Activated T-helper 9 cell treated with anti-CD3 and anti-CD28 coated beads, Interleukin-2, amount 50 U/mL, for 16 hours (primary cell): ENCODE measurements around the gene RBM20.
"Not testable (repeated sequence)": the region's sequence is repeated elsewhere in the genome, so short reads cannot be mapped to it uniquely, and the experiment has no call there.

Source experiments
- DNase-seq: peaks from one replicate; pipeline ENCODE4 v3.0.0-alpha.2; 2020; ENCODE audit warnings: low read depth

Gene RBM20

DNA sequence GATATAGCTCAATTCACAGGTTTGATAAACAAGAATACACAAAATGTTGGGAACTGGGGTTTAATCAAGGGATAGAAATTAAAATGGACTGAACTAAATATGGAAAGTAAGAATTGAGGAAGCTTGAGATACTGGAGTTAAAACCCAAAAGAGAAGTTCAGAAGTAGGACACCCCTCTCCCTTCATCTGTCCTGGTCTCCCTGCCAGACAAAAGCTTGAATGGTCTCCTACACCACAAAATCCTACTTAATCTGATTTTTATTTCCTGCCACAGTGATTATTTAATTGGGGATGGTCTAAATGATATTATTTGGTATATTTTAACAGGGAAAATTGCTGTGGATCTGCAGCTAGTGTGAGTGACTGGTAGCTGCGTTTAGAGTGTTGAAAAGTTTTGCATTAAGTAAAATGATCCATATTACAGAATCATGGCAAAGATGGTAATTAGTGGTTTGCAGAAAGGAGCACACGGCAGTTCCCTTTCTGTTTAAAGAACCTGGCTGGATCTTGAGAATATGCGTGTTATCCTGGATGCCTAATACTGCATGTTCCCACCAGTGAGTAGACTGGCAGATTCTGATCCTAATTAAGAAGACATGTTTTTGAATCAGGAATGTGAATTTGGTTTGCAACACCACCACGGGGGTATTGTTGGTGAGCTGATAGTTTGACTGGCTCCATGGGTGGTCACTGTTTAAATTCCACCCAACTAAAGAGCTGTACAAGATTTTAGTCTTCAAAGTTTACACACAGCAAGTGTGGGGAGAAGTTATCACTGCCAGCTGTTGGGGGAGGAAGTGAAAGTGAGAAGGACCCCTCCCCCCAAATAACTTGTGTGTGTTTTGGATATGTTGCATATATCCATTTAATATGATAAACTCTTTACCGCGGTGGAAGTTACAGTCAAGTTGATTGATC lies 5.5 kb downstream of the RBM20 start:
- DNase-seq = no peak

DNA sequence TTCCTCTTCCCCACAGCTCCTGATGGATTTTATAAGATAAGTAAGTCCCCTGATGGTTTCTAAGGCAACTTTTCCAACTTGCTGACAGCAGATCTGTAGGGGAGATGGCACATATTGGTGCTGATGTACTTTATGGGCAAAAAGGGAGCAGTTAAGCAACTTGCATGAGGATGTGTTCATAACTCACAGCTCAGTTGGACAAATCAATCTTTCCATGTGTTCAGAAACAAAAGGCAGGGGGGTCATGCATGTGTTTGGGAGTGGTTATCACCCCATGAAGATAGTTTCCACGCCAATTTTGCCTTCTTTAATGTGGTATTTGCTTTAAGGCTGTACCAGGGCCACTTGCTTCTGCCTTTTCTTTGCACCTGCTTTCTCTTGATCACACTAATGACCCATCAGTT lies 6.1 kb downstream of the RBM20 start:
- DNase-seq = no peak

DNA sequence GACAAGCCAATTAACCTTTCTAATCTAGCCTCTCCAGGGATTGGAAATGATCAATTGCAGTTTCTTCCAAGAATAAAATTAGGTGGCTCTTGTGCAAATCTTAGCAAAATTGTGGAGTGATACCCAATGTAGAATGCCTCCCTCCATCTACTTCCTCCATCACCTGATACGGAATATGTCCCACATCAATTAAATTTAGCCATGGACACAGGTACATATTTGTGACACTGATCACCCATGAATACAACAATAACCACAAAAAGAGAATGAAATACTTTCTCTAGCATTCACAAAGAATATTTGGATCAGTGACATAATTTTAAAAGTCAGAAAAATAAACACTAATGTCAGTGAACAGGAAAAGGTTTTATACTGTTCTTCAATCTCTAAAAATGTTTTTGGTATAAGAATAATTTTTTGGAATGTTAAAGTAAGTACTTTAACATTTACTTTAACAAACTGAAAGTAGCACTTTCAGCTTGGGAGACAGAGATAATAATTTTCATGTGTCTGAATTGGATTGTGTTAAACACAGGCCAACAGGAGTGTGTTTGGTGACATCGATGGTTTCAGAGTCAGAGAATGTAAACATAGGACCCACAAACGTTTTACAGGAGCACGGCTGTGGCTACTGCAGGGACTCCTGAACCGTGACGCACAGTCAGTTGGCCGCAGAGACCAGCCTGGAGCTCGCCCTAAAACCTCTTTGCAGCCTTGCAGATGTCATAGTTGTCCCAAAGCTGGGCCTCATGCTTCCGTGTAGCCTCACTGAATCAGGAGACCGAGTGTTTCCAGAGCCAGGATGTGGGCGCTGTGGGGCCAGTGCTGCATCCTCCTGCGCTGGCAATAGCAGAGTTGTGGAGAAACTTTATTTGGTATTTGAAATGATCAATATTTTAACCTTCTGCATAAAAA lies 7.2 kb downstream of the RBM20 start:
- no peak for DNase-seq

DNA sequence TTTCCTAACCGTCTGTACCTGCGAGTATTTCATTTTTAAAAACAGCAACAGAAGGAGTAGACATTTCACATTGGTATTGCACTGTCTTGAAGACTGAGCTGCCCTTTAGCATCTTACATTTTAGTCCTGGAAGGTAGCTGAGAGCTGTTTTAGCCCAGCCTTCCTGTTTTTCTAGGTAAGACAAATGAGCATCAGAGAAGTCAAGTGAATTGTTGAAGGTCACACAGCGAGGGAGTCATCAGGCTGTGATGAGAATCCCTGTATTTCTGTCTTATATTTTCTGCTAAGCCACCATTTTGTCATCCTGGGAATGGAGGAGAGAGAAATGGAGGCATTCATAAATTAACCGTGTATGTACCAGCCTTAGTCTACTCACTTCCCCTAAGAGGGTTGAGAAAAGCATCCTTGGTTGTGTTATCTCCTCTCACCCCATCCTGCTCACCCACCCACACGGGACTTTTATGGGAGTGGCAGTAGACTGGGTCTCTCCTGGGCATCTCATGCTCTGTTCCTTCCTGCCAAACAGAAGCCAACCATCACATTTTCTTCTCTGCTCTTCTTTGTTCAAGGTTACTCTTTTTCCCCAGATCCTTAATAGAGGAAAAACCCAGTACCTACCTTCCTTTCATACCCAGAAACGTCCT lies 8.5 kb downstream of the RBM20 start:
- DNase-seq = no peak

DNA sequence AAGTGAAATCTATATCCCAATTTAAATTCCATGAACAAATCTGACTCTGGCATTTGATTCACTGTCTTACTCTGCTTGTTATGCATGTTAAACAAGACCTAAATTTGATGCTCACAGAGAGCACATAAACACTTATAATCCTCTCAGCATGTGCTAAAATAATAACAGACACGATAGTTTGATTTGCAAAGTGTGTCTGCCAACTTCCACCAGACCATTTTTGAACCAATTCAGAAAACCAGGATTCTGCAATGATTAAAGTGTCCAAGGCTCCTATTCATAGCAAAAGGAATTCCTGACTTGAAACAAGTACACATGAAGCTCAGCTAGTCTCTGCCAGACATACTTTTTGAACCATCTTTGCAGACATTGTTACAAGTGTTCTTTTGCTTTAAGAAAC lies 11.2 kb downstream of the RBM20 start:
- no peak for DNase-seq

DNA sequence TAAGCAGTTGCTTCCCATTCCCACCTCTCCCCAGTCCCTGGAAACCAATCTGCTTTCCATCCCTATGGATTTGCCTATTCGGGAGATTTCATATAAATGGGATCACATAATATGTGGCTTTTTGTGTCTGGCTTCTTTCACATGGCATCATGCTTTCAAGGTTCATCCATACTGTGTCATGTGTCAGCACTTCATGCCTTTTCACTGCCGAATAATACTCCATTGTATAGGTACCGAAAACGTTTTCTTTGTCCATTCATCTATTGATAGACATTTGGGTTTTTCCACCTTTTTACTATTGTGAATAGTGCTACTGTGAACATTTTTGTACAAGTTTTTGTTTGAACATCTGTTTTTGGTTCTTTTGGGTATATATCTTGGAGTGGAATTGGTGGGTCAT lies 12.5 kb downstream of the RBM20 start:
- DNase-seq = no peak

DNA sequence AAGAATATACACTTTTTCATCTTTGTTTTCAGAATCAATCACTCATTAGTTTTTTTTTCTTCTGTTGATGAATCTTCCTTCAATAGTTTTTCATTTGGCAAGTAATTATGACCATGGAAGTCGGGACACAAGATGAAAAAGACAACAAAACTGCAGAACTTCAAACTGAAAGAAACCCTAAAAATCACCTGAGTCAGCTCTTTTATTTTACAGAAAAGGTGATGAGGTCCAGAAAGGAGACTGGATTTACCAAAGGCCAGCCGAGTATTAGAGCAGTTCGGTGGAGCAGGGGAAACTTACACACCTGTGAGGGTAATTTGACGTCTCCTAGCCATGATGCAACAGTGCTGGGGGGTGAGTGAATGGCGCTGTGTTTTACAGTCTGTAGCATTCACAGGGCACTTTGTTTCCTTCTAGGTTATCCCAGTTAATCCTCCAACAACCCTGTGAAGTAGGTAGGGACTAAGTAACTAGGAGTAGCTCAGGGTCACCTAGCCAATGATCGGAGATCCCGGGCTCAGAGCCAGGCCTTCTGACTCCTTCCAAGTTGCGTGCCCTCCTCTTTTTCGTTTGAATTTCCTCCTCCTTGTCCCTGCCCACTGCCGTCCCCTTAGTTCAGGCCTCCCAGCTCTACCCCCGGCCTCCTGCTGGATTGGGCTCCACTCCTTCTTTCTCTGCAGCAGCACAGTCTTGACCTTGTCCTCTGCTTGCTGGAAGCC lies 14.0 kb downstream of the RBM20 start:
- no peak for DNase-seq

DNA sequence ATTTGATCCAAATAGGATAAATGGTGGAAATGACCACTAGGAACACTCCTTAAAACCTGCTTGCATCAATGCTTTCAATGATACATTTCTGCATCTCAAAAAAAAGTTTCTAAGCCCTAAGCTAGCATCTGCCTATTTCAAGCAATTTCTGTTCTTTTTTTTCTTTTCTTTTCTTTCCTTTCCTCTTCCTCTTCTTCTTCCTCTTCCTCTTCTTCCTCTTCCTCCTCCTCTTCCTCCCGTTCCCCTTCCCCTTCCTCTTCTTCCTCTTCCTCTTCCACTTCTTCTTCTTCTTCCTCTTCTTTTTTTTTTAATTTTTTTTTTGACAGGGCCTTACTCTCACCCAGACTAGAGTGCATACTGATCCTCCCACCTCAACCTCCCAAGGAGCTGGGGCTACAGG lies 15.4 kb downstream of the RBM20 start:
- no peak for DNase-seq

DNA sequence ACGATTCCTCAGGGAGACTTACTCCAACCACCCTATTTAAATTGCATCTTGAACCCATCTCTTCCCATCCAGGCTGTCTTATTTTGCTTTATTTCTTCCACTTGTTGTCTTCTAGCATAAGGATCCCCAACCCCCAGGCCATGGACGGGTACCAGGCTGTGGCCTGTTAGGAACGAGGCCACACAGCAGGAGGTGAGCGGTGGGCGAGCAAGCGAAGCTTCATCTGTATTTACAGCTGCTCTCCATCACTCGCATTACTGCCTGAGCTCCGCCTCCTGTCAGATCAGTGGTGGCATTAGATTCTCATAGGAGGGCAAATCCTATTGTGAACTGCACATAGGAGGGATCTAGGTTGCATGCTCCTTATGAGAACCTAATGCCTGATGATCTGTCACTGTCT lies 16.2 kb downstream of the RBM20 start:
- DNase-seq = not testable (repeated sequence)

DNA sequence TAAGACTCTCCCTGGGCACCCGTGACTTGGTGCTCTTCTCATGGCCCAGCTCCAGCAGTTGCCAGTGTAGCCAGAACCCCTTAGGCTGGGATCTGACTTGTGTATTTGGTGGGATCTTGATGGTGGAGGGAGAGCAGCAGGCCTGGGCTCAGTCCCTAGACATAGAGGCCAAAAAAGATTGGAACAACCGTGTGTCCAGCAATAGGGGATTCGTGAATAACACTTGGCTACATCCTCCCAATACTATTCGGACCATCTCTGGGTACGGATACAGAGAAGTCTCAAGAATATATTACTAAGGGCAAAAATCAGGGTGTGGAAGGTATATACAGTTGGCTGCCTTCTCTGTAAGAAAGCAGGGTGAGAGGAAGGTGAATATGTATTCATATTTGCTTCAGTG lies 17.2 kb downstream of the RBM20 start:
- DNase-seq = no peak

DNA sequence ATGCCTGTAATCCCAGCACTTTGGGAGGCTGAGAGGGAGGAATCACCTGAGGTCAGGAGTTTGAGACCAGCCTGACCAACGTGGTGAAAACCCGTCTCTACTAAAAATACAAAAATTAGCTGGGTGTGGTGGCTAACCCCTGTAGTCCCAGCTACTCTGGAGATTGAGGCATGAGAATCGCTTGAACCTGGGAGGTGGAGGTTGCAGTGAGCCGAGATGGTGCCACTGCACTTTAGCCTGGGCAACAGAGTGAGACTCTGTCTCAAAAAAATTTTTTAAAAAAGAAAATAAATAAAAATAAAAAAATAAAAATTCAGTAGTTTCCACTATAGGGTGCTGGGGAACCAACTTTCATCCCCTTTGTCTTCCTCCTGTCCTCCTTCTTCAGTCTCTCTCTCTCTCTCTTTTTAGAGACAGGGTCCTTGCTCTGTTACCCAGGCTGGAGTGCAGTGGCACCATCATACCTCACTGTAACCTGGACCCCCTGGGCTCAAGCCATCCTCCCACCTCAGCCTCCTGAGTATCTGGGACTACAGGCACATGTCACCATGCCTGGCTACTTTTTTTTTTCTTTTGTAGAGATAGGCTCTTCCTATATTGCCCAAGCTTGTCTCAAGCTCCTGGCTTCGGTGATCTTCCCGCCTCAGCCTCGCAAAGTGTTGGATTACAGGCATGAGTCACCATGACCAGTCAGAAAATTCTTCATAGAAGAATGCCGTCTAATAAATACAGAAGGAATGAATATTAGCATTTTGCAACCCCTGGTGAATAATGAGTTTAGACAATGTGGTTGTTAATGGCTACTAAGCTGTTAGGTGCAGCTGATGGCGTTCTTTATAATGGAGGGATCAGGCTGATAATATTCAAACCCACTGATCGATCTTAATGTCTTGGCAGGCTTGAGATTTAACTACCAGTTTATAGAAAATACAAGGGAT lies 20.6 kb downstream of the RBM20 start:
- DNase-seq = no peak

DNA sequence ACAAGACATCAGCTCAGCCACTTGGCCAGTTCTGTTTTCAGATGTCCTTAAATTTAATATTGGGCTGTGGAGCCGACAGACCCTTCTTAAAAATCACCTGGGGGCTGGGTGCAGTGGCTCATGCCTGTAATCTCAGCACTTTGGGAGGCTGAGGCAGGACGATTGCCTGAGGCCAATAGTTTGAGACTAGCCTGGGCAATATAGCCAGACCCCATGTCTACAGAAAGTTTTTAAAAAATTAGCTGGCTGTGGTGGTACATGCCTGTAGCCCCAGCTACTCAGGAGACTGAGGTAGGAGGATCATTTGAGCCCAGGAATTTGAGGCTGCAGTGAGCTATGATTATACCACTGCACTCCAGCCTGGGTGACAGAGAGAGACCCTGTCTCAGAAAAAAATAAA lies 22.1 kb downstream of the RBM20 start:
- not testable (repeated sequence) for DNase-seq

DNA sequence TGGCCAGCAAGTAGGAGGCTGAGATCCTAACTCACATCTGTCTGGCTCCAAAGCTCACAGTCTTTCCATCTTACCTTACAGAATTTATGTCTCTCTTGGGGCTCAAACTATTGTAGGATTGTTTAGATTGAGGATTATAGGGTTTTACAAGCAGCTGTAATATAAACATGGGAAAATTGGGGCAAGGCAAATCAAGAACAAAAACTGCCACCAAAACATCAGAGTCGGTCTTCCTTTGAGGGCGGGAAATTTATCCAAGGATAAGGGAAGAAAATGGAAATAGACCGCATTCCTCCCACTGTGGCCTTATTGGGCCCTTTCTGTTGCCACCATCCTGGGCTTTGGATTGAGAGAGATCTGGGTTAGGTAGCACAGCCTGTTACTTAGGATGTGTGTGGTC lies 22.5 kb downstream of the RBM20 start:
- DNase-seq = no peak

DNA sequence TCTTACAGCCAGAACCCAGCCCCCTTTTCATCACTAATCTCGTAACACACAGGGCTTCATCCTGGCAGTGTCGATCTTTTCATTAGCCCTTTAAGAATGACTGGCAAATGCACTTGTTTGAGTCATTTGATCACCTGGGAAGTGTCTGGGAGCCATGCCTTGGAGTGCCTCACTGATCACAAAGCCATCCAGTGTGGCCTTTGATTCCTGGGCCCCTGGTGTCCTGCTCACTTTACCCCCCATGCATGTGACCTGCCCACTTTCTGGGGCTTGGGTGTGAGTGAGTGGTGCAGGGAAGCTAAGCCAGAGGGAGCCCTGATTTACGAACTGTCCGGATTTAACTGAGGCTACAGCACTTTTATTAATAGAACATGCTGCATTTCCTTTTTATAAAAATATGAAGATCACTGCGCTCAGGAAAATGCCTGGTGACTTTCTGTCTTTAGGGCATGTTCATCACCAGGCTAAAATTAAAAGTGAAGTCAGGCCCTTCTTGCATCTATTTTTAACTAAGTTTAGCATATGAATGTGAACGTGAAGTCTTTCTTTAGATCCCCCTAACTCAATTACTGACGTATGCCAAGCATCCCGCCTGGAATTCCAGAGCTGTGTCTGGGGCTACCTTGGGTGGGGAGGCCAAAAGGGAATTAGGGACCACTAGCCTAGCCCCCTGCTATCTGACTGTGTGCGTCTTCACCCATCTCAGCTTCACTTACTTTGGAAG lies 23.6 kb downstream of the RBM20 start:
- no peak for DNase-seq

DNA sequence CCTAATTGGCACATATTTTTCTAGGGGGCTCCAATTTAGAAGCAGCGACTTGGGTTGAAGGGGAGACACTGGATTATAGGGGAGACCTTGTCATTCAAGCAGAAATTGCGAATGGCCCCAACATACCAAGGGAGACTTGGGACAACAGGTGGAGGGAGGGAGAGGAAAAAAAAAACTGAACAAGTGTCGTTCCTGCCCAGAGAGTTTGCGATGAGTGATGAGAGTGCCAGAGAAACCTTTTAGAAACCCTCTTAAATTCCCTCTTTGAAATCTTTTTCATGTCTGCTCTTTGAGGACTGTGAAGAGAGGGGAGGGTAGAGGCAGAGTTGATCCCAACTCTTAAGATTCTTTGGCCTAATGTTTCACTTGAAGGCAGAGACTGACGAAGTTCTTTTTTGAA lies 24.3 kb downstream of the RBM20 start:
- no peak for DNase-seq

DNA sequence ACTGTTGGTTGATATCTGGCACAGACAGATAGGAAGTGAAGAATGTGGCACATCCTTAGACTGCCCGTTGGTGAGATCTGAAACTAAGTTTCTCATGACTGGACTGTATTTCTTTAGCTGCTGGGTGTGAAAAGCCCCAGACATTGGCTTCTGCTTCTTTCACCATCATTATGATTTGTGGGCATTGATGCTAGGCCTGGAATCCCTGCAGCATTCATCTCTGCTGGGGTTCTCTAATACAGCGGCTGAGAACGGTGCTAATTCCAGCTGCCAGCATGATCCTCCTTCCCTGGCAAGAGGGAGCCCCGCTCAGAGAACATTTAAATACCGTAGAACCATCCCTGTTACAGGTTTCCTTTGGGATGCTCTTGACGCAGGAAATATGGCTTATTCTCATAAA lies 26.2 kb downstream of the RBM20 start:
- DNase-seq = no peak

DNA sequence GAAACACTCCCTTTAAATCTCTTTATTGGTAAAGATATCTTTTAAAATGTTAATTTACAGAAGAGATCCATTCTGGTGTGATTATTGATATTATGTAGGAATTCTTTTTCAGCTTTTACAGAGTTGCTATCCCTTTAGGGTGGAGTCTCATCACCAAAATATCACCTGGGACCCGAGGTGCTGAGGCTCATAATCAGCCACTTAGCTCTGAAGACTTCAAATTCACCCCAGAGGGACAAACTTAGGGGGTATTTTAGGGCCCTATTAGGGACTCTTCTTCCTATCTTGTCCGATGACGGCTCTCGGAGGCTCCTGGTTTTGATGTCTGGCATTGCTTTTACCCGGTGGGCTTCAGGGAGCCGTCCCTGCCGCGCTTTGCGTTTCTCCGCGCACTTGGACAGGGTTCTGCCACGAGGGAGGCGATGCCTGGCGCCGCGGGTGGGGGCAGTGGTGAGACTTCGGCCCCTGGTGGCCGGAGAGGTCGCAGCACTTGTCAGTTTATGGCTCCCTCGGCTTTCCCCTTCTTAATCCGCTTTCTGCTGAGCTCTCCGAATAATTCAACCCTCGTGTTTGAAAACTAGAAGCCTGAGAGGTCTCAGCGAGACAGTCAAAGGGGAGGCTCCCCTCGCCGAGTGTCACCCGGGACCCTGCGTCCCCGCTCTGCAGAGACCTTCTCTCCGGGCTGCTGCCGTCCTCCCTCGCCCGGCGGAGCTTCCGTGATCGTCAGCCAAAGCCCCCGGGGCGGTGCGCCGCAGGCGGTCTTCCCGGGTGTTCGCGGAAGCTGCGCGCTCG lies 27.8 kb downstream of the RBM20 start:
- peak; percentile 57 for DNase-seq

DNA sequence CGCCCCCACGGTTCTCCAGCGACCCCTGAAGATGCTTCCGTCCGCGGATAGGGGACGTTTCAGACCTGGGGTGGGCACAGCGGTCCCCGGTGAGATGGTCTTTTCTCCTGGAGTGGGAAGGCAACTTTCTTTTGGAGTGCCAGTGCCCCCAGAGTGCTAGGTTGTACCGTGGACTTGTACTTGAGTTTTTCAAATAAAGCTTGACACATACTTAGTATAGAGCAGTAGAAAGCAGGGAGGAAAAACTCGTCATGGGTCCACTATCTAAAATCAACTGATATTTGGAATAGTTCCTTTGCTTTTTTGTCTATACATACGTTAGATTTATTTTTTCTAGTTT lies 28.4 kb downstream of the RBM20 start:
- DNase-seq = no peak

DNA sequence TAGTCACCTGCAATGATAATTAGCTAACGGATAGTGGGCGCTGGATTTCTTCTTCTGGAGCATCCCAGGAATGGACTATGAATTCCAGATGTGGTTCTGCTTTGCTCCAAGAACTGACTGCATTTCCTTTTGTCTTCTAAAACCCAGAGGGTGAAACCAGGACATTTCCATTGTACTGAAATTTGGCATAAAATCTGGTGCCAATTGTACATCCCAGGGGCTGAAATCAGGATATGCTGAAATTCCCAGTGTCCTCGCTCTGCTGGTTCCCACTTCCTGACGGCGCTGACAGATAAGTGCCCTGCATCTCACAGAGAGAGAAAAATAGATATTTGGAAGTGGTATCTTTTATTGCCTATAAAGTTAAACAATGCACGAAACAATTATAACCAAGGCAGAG lies 31.9 kb downstream of the RBM20 start:
- DNase-seq = no peak
